HG03159 (cell line): ENCODE measurements around the gene OR10G3.
"Not testable (repeated sequence)": the region's sequence is repeated elsewhere in the genome, so short reads cannot be mapped to it uniquely, and the experiment has no call there.

ENCODE experiments used
- ATAC-seq: cut with Tn5 transposase; IDR thresholded peaks from one replicate; pipeline ENCODE4 v1.9.1; 2021; ENCODE audit warnings: mild to moderate bottlenecking, moderate library complexity; ENCODE audit not compliant: unreplicated experiment

Gene OR10G3

GRCh38 chr14:21579976-21580375 lies at the start of gene OR10G3:
Gene OR10G3 (minus strand): TSS chr14:21580076. CDS start chr14:21570744, 9,332 bp downstream.
- no peak for ATAC-seq

GRCh38 chr14:21626491-21627230 lies 46.8 kb upstream of the OR10G3 start:
- ATAC-seq = no peak

- no peak for ATAC-seq
Observed at GRCh38 chr14:21617614-21618013, 37.7 kb upstream of the OR10G3 start.

- no peak for ATAC-seq
Observed at GRCh38 chr14:21614240-21614639, 34.4 kb upstream of the OR10G3 start.

GRCh38 chr14:21612324-21612723 lies 32.4 kb upstream of the OR10G3 start:
- ATAC-seq = no peak

GRCh38 chr14:21602181-21602580 lies 22.3 kb upstream of the OR10G3 start:
- ATAC-seq = not testable (repeated sequence)

GRCh38 chr14:21589317-21589716 lies 9.4 kb upstream of the OR10G3 start:
- ATAC-seq = no peak

GRCh38 chr14:21575661-21576060 lies 4.2 kb downstream of the OR10G3 start:
- ATAC-seq = no peak

- no peak for ATAC-seq
Observed at GRCh38 chr14:21572604-21573003, 7.3 kb downstream of the OR10G3 start.

GRCh38 chr14:21558703-21559170 lies 21.1 kb downstream of the OR10G3 start:
- ATAC-seq = no peak

- ATAC-seq = no peak
Observed at GRCh38 chr14:21557084-21557901, 22.6 kb downstream of the OR10G3 start.

GRCh38 chr14:21556378-21557083 lies 23.3 kb downstream of the OR10G3 start:
- no peak for ATAC-seq

- no peak for ATAC-seq
Observed at GRCh38 chr14:21553266-21553665, 26.6 kb downstream of the OR10G3 start.

GRCh38 chr14:21544588-21544987 lies 35.3 kb downstream of the OR10G3 start:
- ATAC-seq = not testable (repeated sequence)

- ATAC-seq = no peak
Observed at GRCh38 chr14:21543963-21544362, 35.9 kb downstream of the OR10G3 start.

GRCh38 chr14:21543521-21543960 lies 36.3 kb downstream of the OR10G3 start:
- ATAC-seq = no peak

- ATAC-seq = no peak
Observed at GRCh38 chr14:21541413-21542074, 38.3 kb downstream of the OR10G3 start.

GRCh38 chr14:21539189-21539940 lies 40.5 kb downstream of the OR10G3 start:
- ATAC-seq = no peak

- no peak for ATAC-seq
Observed at GRCh38 chr14:21537090-21537424, 42.8 kb downstream of the OR10G3 start.

- ATAC-seq = no peak
Observed at GRCh38 chr14:21536418-21537089, 43.3 kb downstream of the OR10G3 start.
